Bronchial epithelial cell (primary cell): ENCODE data around the gene KLF3. TPM values are rescaled to one million over a fixed set of nuclear protein-coding genes. Genes with fewer than 3 reads are reported as not detected.

ENCODE experiments used
- DNase-seq: peaks from one replicate; pipeline ENCODE4 v3.0.0-alpha.2; 2010; ENCODE audit warnings: low read depth
- FAIRE-seq: peaks from 2 replicates; lab custom pipeline; 2011; peaks lifted over from hg19 to GRCh38; lab: Jason Lieb, UNC
- H3K27me3 ChIP-seq: 2 replicates; pipeline ENCODE4 v1.5.1; 2011; ENCODE audit warnings: low read length; ENCODE audit not compliant: control insufficient read depth, insufficient read depth
- H3K36me3 ChIP-seq: 2 replicates; pipeline ENCODE4 v1.5.1; 2011; ENCODE audit warnings: low read length; ENCODE audit not compliant: control insufficient read depth, insufficient read depth
- H3K4me3 ChIP-seq: 2 replicates; pipeline ENCODE4 v1.5.1; 2011; ENCODE audit warnings: mild to moderate bottlenecking, low read depth, low read length, control low read depth
- CTCF ChIP-seq: IDR thresholded peaks from 2 replicates; pipeline ENCODE4 v1.5.1; 2011; ENCODE audit warnings: mild to moderate bottlenecking, moderate library complexity, low read length, control low read depth, inconsistent platforms; ENCODE audit not compliant: insufficient read depth, severe bottlenecking
- total RNA-seq: library from RNA; depleted of rRNA; stranded (reverse); fragments of >200 nt; gene quantifications from 2 replicates; pipeline ENCODE4 v1.2.1, GENCODE V29; 2014

Gene KLF3
- total RNA-seq, 1 donor from 2014 or later: 33.4 TPM

DNA sequence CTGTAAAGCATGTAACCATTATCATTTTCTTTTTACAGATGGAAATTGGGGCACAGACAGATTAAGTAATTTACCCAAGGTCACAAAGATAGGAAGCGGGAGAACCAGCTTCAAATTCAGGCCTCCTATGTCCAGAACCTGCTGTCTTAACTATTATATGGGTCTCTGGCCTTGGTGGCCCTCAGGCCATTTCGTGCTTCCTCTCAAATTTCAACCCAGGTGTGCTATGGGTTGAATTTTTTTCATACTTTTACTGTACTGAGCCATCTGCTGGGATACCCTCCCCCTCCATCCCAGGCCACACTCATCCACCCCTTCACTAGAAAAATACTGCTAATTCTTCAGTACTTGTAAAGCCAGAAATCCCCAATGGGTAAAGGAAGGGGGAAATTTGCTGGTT, 42.3 kb downstream of the KLF3 start:
- no peak for TF ChIP-seq CTCF
- no peak for DNase-seq
- Histone ChIP-seq H3K4me3 (no peak overlapping the region), H3K27me3 (no peaks in the 10 kb centered on the region), H3K36me3 (no peaks in the 10 kb centered on the region)
- no peak for FAIRE-seq

GRCh38 chr4:38710053-38710452, 46.1 kb downstream of the KLF3 start:
- FAIRE-seq (no peak), DNase-seq (no peak)
- Histone ChIP-seq H3K4me3 (no peak overlapping the region), H3K27me3 (no peaks in the 10 kb centered on the region), H3K36me3 (no peaks in the 10 kb centered on the region)
- TF ChIP-seq CTCF: no peak

DNA sequence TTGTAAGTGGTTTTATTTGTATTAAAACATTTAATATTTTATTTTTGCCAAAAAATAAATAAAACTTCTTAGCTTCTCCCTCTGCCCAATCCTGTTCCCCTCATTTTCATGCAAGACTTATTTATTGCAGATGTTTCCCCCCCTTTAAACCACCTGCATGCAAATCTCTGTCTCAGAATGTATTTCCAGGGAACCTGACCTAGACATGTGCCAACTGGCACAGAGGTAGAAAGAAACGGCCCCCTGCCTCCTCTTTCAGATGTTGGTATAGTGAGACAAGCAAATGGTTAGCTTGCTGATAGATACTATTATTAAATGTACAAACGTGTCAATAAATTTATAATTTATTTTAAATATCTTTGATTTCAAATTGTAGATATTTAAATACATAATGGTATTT, 47.1 kb downstream of the KLF3 start:
- Histone ChIP-seq H3K36me3 (no peaks in the 10 kb centered on the region), H3K4me3 (no peak overlapping the region), H3K27me3 (no peaks in the 10 kb centered on the region)
- no peak for DNase-seq
- no peak for FAIRE-seq
- no peak for TF ChIP-seq CTCF

DNA sequence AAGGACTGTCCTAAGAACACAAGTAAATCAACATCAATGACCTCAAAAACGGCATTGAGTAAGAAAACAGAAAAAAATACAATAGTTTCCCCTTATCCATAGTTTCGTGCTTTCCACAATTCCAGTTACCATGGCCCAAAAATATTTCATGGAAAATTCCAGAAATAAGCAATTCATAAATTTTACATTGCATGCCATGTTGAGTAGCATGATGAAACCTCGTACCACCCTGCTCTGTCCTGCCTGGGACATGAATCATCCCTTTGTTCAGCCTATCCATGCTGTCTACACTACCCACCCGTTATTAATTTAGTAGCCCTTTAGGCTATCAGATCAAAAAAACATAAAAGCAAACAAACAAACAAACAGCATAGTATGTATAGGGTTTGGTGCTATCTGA, 51.1 kb downstream of the KLF3 start:
- Histone ChIP-seq H3K4me3 (no peak overlapping the region), H3K27me3 (no peaks in the 10 kb centered on the region), H3K36me3 (no peaks in the 10 kb centered on the region)
- TF ChIP-seq CTCF: no peak
- FAIRE-seq (no peak), DNase-seq (no peak)

DNA sequence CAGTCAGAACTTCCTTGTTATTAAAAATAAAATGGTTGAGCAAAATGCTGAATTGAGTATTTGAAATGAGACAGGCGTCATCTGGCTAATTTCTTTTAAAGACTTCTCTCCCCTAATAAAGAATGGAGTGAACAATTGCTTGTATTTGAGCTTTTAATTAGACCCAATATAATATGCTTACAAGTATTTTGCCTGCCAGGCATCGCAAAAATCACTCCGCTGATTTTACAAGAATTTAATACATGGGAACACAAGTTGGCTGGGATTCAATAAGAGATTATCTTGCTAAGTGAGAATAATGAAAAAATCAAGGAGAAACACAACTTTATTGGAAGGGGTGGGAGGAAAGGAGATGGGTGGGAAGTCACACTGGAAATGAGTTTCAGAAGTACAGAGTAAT, 52.3 kb downstream of the KLF3 start:
- DNase-seq: no peak
- no peak overlapping the region for H3K4me3 ChIP-seq
- H3K27me3 ChIP-seq: no peaks in the 10 kb centered on the region
- no peaks in the 10 kb centered on the region for H3K36me3 ChIP-seq
- no peak for FAIRE-seq
- no peak for TF ChIP-seq CTCF

- DNase-seq (peak; percentile 41), FAIRE-seq (no peak)
- Histone ChIP-seq H3K27me3 (no peaks in the 10 kb centered on the region), H3K4me3 (no peak overlapping the region), H3K36me3 (no peaks in the 10 kb centered on the region)
- no peak for TF ChIP-seq CTCF
These were observed 53.6 kb downstream of the KLF3 start for GRCh38 chr4:38717604-38718003.
